HTR-8/SVneo (cell line): ENCODE results near the gene CDKN2C.
"Not testable (repeated sequence)": the region's sequence is repeated elsewhere in the genome, so short reads cannot be mapped to it uniquely, and the experiment has no call there.

Experiments
- DNase-seq: peaks from one replicate; pipeline ENCODE4 v3.0.0; 2011; ENCODE audit warnings: low spot score, mixed read lengths; ENCODE audit not compliant: insufficient read length
- FAIRE-seq: peaks from 2 replicates; lab custom pipeline; 2011; peaks lifted over from hg19 to GRCh38; lab: Jason Lieb, UNC

Gene CDKN2C

DNA sequence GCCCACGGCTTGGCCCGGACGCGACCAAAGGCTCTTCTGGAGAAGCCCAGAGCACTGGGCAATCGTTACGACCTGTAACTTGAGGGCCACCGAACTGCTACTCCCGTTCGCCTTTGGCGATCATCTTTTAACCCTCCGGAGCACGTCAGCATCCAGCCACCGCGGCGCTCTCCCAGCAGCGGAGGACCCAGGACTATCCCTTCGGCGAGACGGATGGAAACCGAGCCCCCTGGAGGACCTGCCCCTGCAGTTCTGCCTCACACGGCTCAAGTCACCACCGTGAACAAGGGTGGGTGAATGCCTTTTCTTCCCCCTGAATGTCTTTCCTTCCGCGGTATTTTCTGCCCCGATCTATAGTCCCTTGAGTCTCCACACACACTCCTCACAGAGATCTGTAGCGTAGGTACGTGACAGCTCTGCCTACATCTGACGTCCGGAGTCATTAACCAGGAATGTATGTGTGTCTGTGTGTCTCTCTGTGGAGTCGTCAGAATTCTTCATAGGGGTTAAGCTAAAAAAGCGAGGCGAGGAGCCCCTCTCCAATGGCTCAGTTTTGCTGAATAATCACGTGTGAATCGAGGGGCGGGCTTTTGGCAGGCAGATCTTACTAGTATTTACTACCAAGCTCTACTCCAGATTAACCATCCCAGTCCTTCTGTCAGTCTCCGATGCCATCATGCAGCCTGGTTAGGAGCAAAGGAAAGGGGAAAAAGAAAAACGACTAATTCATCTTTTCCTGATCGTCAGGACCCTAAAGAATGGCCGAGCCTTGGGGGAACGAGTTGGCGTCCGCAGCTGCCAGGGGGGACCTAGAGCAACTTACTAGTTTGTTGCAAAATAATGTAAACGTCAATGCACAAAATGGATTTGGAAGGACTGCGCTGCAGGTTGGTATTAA lies at the start of gene CDKN2C:
Gene CDKN2C, plus strand, starts transcription at position 635 of the 898 bp plus-strand sequence. Its CDS starts 124 bp downstream, at position 759.
- DNase-seq = peak; percentile 60
- no peak for FAIRE-seq

DNA sequence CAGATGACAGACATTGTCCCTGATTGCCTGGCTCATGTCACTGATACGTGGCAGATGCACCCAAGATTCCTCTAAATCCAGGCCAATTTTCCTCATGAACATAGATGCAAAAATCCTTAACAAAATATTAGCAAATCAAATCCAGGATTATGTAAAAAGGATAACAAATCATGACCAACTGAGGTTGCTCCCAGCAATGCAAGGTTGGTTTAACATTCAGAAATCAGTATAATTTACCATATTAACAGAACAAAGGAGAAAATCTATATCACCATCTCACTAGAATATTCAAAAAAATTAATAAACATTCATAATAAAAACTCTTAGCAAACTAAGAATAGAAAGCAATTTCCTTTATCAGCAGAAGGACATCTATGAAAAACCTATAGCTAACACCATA lies 49.6 kb upstream of the CDKN2C start:
- no peak for FAIRE-seq
- DNase-seq = no peak

DNA sequence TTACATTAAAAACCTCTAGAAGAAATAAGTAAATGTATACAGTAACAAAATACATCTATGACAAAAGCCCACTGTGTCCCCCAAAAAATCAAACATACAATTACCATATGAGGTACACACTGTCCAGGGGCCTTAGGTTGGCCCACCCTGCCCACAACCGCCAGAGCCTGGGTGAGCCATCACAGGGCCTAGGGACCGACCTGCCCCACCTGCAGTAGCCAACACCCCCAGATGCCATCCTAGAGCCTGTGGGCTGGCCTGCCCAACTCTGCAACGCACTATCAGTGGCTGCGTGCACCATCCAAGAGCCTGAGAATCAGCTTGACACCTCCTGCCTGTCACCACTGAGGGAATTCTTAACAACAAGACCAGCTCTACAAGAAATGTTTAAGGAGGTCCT lies 49.0 kb upstream of the CDKN2C start:
- no peak for FAIRE-seq
- no peak for DNase-seq

DNA sequence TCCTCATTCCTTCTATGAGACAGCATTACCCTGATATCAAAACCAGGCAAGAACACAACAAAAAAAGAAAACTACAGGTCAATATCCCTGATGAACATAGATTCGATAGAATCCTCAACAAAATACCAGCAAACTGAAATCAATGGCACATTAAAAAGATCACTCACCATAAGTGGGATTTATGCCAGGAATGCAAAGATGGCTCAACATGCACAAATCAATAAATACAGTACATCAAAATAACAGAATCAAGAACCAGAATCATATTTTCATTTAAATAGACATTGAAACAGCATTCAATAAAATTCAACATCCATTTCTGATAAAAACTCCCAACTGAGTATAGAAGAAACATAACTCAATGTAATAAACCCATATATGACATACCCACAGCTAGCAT lies 46.5 kb upstream of the CDKN2C start:
- FAIRE-seq (no peak), DNase-seq (no peak)

DNA sequence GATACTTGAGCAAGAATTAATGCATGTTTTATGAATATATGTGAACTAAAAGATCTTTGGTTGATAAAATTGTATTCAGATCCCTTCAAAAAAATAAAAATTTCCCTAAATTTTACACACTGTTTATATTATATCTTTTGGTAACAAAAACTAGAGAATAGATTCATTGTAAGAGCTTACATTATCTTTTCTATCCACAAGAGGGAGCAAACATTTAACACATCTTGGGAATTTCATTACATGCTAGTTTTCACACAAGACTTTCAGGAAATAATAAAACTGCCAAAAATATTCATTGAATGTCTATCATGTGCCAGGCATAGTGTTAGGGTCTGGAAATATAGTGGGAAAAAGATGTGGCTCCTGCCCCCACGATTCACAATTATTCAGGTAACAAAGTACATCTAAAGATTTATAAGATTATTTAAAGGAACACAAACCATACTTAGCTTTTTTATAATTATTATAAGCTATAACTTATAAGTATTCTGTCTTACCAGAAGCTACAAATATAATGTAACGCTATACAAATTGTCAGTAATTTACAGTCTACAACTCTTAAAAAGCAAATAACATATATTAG lies 40.6 kb upstream of the CDKN2C start:
- peak; percentile 13 for DNase-seq
- no peak for FAIRE-seq

GRCh38 chr1:50930193-50930592 lies 39.9 kb upstream of the CDKN2C start:
- DNase-seq = no peak
- no peak for FAIRE-seq

DNA sequence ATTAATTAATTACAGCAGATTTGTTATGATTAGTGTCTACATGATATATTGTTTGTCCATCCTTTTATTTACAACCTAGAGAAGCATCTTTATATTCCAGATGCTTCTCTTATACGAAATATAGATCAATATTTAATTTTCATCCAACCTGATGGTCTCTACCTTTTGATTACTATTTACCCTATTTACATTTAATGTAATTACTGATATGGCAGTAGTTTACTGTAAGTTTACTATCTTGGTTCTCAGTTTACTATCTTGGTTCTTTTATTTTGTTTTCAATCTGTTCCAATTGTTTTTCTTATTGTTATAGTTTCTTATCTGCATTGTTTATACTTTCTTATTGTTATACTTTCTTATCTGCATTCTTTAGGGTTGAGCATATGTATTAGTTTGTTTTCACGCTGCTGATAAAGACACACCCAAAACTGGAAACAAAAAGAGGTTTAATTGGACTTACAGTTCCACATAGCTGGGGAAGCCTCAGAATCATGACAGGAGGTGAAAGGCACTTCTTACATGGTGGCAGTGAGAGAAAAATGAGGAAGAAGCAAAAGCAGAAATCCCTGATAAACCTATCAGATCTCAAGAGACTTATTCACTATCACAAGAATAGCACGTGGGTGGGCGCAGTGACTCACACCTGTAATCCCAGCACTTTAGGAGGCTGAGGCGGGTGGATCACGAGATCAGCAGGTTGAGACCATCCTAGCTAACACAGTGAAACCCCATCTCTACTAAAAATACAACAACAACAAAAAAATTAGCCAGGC lies 38.9 kb upstream of the CDKN2C start:
- no peak for FAIRE-seq
- no peak for DNase-seq

GRCh38 chr1:50932043-50932442 lies 38.0 kb upstream of the CDKN2C start:
- FAIRE-seq = not testable (repeated sequence)

DNA sequence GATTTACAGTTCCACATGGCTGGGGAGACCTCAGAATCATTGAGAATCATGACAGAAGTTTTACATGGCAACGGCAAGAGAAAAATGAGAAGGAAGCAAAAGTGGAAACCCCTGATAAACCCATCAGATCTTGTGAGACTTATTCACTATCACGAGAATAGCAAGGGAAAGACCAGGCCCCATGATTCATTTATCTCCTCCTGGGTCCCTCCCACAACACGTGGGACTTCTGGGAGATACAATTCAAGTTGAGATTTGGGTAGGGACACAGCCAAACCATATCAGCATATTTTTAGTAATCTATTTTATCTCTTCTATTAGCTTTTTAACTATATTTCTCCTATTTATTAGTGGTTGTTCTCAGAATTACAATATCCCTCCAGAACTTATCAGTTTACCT lies 36.3 kb upstream of the CDKN2C start:
- FAIRE-seq = not testable (repeated sequence)

More at GRCh38 chr1:50932043-50932442, 38.0 kb upstream of the CDKN2C start:
- DNase-seq = not testable (repeated sequence)

GRCh38 chr1:50934838-50935237 lies 35.2 kb upstream of the CDKN2C start:
- no peak for FAIRE-seq
- DNase-seq = no peak

More for the DNA sequence above, 36.3 kb upstream of the CDKN2C start:
- DNase-seq = not testable (repeated sequence)

DNA sequence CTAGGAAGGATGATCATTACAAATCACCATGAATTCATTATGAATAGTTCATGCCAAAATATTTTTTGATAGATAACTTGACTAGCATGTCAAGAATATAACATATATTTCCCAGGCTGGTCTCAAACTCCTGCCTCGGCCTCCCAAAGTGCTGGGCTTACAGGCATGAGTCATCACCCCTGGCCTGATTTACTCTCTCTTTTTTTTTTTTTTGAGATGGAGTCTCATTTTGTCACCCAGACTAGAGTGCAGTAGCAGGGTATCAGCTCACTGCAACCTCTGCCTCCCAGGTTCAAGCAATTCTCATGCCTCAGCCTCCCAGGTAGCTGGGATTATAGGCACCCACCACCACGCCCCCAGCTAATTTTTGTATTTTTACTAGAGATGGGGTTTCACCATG lies 34.8 kb upstream of the CDKN2C start:
- not testable (repeated sequence) for DNase-seq, FAIRE-seq

- FAIRE-seq = no peak
- no peak for DNase-seq
These were observed 33.7 kb upstream of the CDKN2C start for GRCh38 chr1:50936321-50936720.

DNA sequence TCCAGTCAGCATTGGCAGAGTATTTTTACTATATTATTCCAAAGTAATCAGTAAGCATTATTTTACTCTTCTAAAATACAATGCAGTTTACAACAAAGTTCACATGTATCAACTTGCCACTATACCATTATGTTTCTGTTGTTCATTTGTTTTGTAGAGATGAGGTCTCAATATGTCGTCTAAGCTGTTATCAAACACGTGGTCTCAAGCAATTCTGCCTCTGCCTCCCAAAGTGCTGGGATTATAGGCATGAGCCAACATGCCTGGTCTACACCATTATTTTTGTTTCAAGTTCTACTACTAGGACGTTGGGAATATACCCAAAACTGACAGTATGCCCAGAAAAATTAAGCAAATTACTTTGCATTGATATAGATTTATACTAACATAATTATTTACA lies 29.8 kb upstream of the CDKN2C start:
- no peak for DNase-seq
- FAIRE-seq = no peak

DNA sequence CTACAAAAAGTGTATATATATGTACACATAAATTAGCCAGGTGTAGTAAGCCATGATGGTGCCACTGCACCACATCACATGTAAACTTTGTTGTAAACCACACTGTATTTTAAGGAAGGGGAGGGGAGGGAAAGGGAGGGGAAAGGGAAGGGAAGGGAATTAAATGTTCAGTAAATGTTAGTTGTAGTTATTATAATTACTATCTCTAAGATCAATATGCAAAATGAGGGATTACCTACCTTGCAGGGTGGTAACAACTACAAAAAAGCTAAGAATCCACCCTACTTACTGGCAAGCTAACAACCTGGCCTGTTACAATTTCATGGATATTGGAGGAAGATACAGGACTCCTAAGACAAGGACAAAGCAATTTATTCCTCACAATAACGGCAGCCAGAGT lies 27.7 kb upstream of the CDKN2C start:
- no peak for FAIRE-seq
- DNase-seq = no peak

GRCh38 chr1:50949286-50949982 lies 20.6 kb upstream of the CDKN2C start:
- no peak for DNase-seq
- no peak for FAIRE-seq

GRCh38 chr1:50950396-50950795 lies 19.6 kb upstream of the CDKN2C start:
- DNase-seq (no peak), FAIRE-seq (no peak)

DNA sequence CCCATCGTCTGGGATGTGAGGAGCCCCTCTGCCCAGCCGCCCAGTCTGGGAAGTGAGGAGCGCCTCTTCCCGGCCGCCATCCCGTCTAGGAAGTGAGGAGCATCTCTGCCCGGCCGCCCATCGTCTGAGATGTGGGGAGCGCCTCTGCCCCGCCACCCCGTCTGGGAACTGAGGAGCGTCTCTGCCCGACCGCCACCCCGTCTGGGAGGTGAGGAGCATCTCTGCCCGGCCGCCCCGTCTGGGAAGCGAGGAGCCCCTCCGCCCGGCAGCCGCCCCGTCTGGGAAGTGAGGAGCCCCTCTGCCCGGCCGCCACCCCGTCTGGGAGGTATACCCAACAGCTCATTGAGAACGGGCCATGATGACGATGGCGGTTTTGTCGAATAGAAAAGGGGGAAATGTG lies 17.5 kb upstream of the CDKN2C start:
- not testable (repeated sequence) for FAIRE-seq, DNase-seq

DNA sequence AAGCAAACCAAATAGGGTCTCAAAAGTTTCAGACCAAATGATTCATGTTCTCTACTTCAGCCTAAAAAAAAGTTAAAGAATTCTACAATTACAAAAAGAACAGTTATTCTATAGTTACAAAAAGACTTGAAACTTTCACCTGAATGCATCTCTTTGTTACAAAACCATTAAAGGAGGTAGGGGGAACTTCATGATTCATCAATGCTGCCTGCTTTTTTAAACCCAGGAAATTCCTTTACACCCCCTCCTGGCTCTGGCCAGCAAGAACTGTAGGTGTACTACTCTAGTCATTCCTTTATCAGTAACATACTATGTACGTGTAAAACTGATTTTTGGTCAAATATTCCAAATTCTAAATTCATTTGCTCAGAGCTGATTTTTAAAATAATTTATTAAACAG lies 14.9 kb upstream of the CDKN2C start:
- DNase-seq (no peak), FAIRE-seq (no peak)

DNA sequence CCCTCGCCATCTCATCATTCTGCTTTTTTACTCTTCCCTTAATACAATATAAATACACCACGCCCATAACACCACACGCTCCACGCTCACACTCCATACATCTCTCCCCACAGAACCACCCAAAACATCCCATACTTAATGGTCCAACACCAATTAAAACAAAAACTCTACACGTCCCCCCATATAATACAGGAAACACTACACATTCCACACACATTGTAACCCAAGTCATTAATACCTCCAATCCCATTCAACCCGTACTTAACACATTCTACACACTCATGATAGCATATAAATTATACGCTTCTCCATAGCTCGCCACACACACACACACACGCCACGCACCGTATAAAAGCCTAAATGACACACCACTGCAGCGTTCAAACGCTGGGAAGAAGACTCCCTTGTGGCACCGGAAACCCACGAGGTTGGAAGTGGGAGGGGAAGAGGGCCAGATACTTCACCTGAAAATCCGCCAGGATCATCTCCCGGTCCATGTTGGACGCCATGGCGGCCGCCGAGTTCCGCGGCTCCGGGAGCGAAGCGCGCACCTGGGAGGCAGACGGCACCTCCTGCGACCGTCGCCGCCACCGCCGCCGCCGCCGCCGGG lies 10.6 kb upstream of the CDKN2C start:
- FAIRE-seq (no peak), DNase-seq (no peak)
